ENCODE measurements around the gene ZDHHC24. TPM values are rescaled to one million over a fixed set of nuclear protein-coding genes. Genes with fewer than 3 reads are reported as not detected.
"Not testable (repeated sequence)": the region's sequence is repeated elsewhere in the genome, so short reads cannot be mapped to it uniquely, and the experiment has no call there.

ZDHHC24 gene
- total RNA-seq, 1 donor from 2014 or later: 18.0 TPM

DNA sequence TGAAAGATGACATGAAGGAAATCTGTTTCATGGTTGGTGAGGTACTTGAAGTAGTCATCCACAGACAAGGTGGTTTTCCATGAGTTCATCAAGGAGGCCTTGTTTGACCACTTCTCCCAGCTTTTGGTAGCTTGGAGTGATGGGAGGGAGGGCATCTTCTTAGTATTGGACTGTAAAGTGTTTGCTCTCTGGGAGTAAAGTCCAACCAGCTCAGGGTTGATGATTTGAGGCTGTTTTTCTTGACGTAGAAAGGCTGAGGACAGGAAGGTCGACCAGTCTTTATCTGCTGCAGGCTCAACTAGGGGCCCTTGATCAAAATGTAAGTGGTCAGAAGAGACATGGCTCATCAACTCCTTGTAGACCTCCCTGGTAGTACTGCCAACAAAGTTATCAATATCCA is 45.3 kb upstream of the ZDHHC24 start:
- TF ChIP-seq, protein P1, sequence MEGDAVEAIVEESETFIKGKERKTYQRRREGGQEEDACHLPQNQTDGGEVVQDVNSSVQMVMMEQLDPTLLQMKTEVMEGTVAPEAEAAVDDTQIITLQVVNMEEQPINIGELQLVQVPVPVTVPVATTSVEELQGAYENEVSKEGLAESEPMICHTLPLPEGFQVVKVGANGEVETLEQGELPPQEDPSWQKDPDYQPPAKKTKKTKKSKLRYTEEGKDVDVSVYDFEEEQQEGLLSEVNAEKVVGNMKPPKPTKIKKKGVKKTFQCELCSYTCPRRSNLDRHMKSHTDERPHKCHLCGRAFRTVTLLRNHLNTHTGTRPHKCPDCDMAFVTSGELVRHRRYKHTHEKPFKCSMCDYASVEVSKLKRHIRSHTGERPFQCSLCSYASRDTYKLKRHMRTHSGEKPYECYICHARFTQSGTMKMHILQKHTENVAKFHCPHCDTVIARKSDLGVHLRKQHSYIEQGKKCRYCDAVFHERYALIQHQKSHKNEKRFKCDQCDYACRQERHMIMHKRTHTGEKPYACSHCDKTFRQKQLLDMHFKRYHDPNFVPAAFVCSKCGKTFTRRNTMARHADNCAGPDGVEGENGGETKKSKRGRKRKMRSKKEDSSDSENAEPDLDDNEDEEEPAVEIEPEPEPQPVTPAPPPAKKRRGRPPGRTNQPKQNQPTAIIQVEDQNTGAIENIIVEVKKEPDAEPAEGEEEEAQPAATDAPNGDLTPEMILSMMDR (IDR thresholded peaks at IDR 0.05): no peak
- H3K27ac ChIP-seq: no peak overlapping the region
- DNase-seq (ENCODE audit: low spot score in 2 of 2): no peak
- H3K4me1 ChIP-seq: peaks cover 5 to 22% of the 10 kb centered on the region in 2 donors
- H3K36me3 ChIP-seq: no peaks in the 10 kb centered on the region
- H3K9me3 ChIP-seq: no peaks in the 10 kb centered on the region
- no peak overlapping the region for H3K4me3 ChIP-seq
- no peaks in the 10 kb centered on the region for H3K27me3 ChIP-seq
- intact Hi-C loops (cut with DNase I): no loop called here

DNA sequence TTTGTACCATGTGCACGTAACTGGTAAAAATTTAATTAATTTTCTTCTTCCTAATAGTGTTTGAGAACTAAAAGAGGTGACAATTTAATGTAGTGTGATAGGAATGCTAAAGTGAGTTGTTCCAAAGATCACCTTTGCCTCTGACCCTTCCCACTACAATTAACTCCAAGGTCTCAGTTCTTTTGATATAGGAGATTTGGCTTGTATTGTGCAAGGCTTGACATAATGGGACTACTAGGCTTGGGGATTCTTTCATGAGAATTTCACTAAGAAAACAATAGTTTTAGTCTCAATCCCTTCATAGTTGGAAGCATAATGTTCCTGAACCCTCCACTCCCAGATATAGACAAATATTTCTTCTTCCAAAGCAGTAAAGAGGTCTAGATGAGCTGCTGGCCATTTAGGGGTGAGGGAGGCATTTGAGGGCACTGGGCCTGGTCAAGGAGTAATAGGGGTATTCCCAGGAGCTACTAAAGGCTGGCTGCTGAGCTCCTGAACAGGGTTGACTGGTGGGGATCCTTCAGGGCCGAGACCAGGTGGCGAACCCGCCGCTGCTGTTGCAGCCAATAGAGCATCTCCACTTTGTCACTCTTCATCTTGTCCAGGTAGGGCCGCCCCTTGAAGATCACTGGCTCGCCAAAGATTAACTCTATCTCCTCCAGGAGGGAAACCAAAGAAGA is 44.3 kb upstream of the ZDHHC24 start:
- TF ChIP-seq, protein P1 (IDR thresholded peaks at IDR 0.05): no peak
- intact Hi-C loops (cut with DNase I): no loop called here

DNA sequence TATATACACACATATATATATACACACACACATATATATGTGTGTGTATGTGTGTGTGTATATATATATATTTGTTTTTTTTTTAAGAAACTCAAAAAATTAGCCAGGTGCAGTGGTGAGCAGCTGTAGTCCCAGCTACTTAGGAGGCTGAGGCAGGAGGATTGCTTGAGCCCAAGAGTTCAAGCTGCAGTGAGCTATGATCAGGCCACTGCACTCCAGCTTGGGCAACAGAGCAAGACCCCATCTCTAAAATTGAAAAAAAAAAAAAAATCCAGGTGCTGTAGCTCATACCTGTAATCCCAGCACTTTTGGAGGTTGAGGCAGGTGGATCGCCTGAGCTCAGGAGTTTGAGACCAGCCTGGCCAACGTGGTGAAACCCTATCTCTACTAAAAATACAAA is 43.5 kb upstream of the ZDHHC24 start:
- H3K4me3 ChIP-seq; H3K27ac ChIP-seq; intact Hi-C loops (cut with DNase I); H3K9me3 ChIP-seq; DNase-seq (ENCODE audit: low spot score in 2 of 2); H3K36me3 ChIP-seq; H3K27me3 ChIP-seq: not testable (repeated sequence)
- H3K4me1 ChIP-seq: peaks cover 5 to 12% of the 10 kb centered on the region in 2 donors

More for the DNA sequence above, 44.3 kb upstream of the ZDHHC24 start:
- Histone ChIP-seq H3K27ac (no peak overlapping the region), H3K27me3 (no peaks in the 10 kb centered on the region), H3K36me3 (no peaks in the 10 kb centered on the region), H3K4me3 (no peak overlapping the region), H3K4me1 (peaks cover 5 to 14% of the 10 kb centered on the region in 2 donors), H3K9me3 (no peaks in the 10 kb centered on the region)
- DNase-seq (ENCODE audit: low spot score in 2 of 2): no peak

DNA sequence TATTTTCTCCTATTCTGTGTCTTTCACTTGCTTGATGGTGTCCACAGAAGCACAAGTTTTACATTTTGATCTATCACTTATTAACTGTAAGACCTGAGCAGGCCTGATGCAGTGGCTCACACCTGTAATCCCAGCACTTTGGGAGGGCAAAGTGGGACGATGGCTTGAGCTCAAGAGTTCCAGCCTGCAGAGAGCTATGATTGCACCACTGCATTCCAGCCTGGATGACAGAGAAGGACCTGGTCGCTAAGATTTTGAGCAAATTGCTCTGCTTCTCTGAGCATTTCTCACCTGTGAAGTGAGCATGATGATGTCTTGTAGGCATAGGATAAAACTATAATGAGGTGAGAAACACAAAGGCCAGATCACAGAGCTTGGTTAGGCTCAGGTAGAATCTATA is 40.3 kb upstream of the ZDHHC24 start:
- H3K9me3 ChIP-seq: no peaks in the 10 kb centered on the region
- no peak for DNase-seq (ENCODE audit: low spot score in 2 of 2)
- H3K36me3 ChIP-seq: no peaks in the 10 kb centered on the region
- TF ChIP-seq, protein P1 (IDR thresholded peaks at IDR 0.05): no peak
- no peaks in the 10 kb centered on the region for H3K27me3 ChIP-seq
- H3K4me3 ChIP-seq: no peak overlapping the region
- no peak overlapping the region for H3K27ac ChIP-seq
- intact Hi-C loops (cut with DNase I): no loop called here
- no peaks in the 10 kb centered on the region for H3K4me1 ChIP-seq

DNA sequence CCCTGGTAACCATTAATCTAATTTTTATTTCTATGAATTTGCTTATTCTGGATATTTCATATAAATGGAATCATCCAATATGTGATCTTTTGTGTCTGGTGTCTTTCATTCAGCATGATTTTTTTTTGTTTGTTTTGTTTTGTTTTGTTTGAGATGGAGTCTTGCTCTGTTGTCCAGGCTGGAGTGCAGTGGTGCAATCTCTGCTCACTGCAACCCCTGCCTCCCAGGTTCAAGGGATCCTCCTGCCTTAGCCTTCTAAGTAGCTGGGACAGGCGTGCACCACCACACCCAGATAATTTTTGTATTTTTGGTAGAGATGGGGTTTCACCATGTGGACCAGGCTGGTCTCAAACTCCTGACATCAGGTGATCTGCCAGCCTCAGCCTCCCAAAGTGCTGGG is 39.6 kb upstream of the ZDHHC24 start:
- H3K9me3 ChIP-seq; H3K4me3 ChIP-seq; intact Hi-C loops (cut with DNase I); H3K36me3 ChIP-seq; DNase-seq (ENCODE audit: low spot score in 2 of 2); H3K27me3 ChIP-seq; H3K4me1 ChIP-seq; H3K27ac ChIP-seq: not testable (repeated sequence)

DNA sequence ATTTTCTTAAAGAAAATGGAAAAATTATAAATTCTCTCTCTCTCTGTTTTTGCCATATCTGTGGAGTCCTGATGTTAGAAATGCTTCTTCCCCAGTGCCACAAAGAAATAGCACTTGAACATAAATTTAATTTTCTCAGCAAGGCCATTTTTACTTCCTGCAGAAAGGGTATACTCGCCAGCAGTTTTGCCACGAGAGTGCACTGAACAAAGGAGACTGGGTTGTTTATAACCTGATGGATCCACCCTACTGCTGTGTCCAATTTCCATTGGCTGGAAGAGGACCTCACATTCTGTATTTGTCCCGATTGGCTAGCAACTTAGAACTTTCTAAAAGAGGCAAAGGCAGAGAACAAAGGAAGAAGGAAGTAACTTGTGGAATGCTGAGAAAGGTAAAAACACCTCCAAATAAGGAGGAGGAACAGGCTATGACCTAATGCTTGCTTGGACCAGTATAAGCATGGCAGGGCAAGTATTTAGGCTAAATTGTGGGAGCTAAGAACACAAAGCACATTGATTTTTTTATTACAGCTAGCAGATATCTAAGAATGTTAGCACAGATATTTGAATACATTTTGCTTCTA is 36.8 kb upstream of the ZDHHC24 start:
- DNase-seq (ENCODE audit: low spot score in 2 of 2); H3K27ac ChIP-seq; H3K27me3 ChIP-seq; H3K36me3 ChIP-seq; intact Hi-C loops (cut with DNase I); H3K4me3 ChIP-seq; H3K4me1 ChIP-seq; H3K9me3 ChIP-seq: not testable (repeated sequence)

DNA sequence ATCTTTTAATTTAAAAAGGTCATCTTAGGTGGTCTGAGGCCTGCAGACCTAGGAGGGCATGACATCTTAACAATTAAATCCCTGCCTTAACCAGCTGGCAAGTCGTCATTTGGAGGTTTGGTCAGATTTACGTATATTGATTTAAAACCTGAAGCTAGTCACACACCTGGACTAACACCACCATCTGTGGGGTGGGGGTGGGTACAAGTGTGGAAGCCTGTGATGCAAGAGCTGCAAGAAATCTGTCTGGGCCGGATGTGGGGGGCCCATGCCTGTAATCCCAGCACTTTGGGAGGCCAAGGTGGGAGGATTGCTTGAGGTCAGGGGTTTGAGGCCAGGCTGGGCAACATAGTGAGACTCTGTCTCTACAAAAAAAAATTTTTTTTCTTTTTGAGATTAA is 35.4 kb upstream of the ZDHHC24 start:
- Histone ChIP-seq H3K27me3 (no peaks in the 10 kb centered on the region), H3K9me3 (no peaks in the 10 kb centered on the region), H3K36me3 (no peaks in the 10 kb centered on the region), H3K27ac (no peak overlapping the region), H3K4me3 (no peak overlapping the region), H3K4me1 (no peaks in the 10 kb centered on the region)
- TF ChIP-seq, protein P1 (IDR thresholded peaks at IDR 0.05): no peak
- DNase-seq (ENCODE audit: low spot score in 2 of 2): no peak
- intact Hi-C loops (cut with DNase I): no loop called here

Measured in ascending aorta (tissue), 2 donors.